KMS-11 (cell line): ENCODE data around the gene SLC17A2.

Experiments used
- H2AFZ ChIP-seq: fragments of 200-600 bp; sonication (generic); 2 replicates; pipeline ENCODE4 v1.6.1; 2016; ENCODE audit warnings: antibody characterized with exemption, mixed run types, low read depth
- H3K27ac ChIP-seq: fragments of 200-600 bp; sonication (generic); 2 replicates; pipeline ENCODE4 v1.6.1; 2016; ENCODE audit warnings: mild to moderate bottlenecking, mixed run types
- H3K27me3 ChIP-seq: fragments of 200-600 bp; sonication (generic); 2 replicates; pipeline ENCODE4 v1.6.1; 2017; ENCODE audit warnings: mild to moderate bottlenecking, low read depth, mixed run types, moderate library complexity; ENCODE audit not compliant: insufficient read depth
- H3K36me3 ChIP-seq: fragments of 200-600 bp; sonication (generic); 2 replicates; pipeline ENCODE4 v1.6.1; 2017; ENCODE audit warnings: mild to moderate bottlenecking, mixed run types; ENCODE audit not compliant: insufficient read depth
- H3K4me1 ChIP-seq: fragments of 200-600 bp; sonication (generic); 2 replicates; pipeline ENCODE4 v1.6.1; 2016; ENCODE audit warnings: mild to moderate bottlenecking, low read depth, mixed run types; ENCODE audit not compliant: poor library complexity, severe bottlenecking
- H3K4me2 ChIP-seq: fragments of 200-600 bp; sonication (generic); 2 replicates; pipeline ENCODE4 v1.7.0; 2016; ENCODE audit warnings: mild to moderate bottlenecking, mixed run types
- H3K4me3 ChIP-seq: fragments of 200-600 bp; sonication (generic); IDR thresholded peaks from 2 replicates; pipeline ENCODE4 v1.6.1; 2017; ENCODE audit warnings: low read depth, low read length, mixed read lengths; ENCODE audit not compliant: insufficient read depth
- H3K79me2 ChIP-seq: fragments of 200-600 bp; sonication (generic); 2 replicates; pipeline ENCODE4 v1.6.1; 2016; ENCODE audit warnings: low read depth, mixed run types; ENCODE audit not compliant: insufficient read depth
- H3K9ac ChIP-seq: fragments of 200-600 bp; sonication (generic); 2 replicates; pipeline ENCODE4 v1.6.1; 2016; ENCODE audit warnings: mild to moderate bottlenecking, mixed run types
- H4K20me1 ChIP-seq: fragments of 200-600 bp; sonication (generic); 2 replicates; pipeline ENCODE4 v1.6.1; 2016; ENCODE audit warnings: mild to moderate bottlenecking, mixed run types; ENCODE audit not compliant: insufficient read depth
- CTCF ChIP-seq: fragments of 200-600 bp; sonication (generic); conservative IDR thresholded peaks from 2 replicates; pipeline ENCODE4 v1.6.1; 2017; ENCODE audit warnings: low read depth, mild to moderate bottlenecking, antibody characterized with exemption, low read length, moderate library complexity, mixed read lengths

The SLC17A2 gene

GRCh38 chr6:25922301-25922700 lies 8.2 kb downstream of the SLC17A2 start:
- no peak overlapping the region for H3K4me3 ChIP-seq
- no peaks in the 10 kb centered on the region for H3K36me3 ChIP-seq
- H3K4me1 ChIP-seq = no peaks in the 10 kb centered on the region
- no peak for TF ChIP-seq CTCF
- no peaks in the 10 kb centered on the region for H4K20me1 ChIP-seq
- H2AFZ ChIP-seq = no peak overlapping the region
- H3K27ac ChIP-seq = no peak overlapping the region
- H3K9ac ChIP-seq = no peak overlapping the region
- H3K79me2 ChIP-seq = no peaks in the 10 kb centered on the region
- no peak overlapping the region for H3K4me2 ChIP-seq
- H3K27me3 ChIP-seq = no peaks in the 10 kb centered on the region

- H3K4me1 ChIP-seq = no peaks in the 10 kb centered on the region
- no peak overlapping the region for H3K9ac ChIP-seq
- H3K36me3 ChIP-seq = no peaks in the 10 kb centered on the region
- H3K4me2 ChIP-seq = no peak overlapping the region
- no peaks in the 10 kb centered on the region for H3K27me3 ChIP-seq
- no peaks in the 10 kb centered on the region for H3K79me2 ChIP-seq
- no peak overlapping the region for H2AFZ ChIP-seq
- TF ChIP-seq CTCF = no peak
- H4K20me1 ChIP-seq = no peaks in the 10 kb centered on the region
- no peak overlapping the region for H3K4me3 ChIP-seq
- no peak overlapping the region for H3K27ac ChIP-seq
Measured at GRCh38 chr6:25921525-25922203, 8.8 kb downstream of the SLC17A2 start.

GRCh38 chr6:25919657-25920056 lies 10.8 kb downstream of the SLC17A2 start:
- Histone ChIP-seq H3K27ac (no peak overlapping the region), H4K20me1 (no peaks in the 10 kb centered on the region), H3K4me2 (no peak overlapping the region), H3K27me3 (no peaks in the 10 kb centered on the region), H3K36me3 (no peaks in the 10 kb centered on the region), H3K4me3 (no peak overlapping the region), H3K79me2 (no peaks in the 10 kb centered on the region), H2AFZ (no peak overlapping the region), H3K9ac (no peak overlapping the region), H3K4me1 (no peaks in the 10 kb centered on the region)
- TF ChIP-seq CTCF = no peak

- TF ChIP-seq CTCF = no peak
- no peaks in the 10 kb centered on the region for H3K4me1 ChIP-seq
- H3K36me3 ChIP-seq = no peaks in the 10 kb centered on the region
Measured at GRCh38 chr6:25918083-25918683, 12.3 kb downstream of the SLC17A2 start.

More at GRCh38 chr6:25918083-25918683, 12.3 kb downstream of the SLC17A2 start:
- H3K79me2 ChIP-seq = no peaks in the 10 kb centered on the region
- H2AFZ ChIP-seq = no peak overlapping the region
- H4K20me1 ChIP-seq = no peaks in the 10 kb centered on the region
- no peak overlapping the region for H3K9ac ChIP-seq
- H3K27ac ChIP-seq = no peak overlapping the region
- H3K4me2 ChIP-seq = no peak overlapping the region
- H3K27me3 ChIP-seq = no peaks in the 10 kb centered on the region
- H3K4me3 ChIP-seq = no peak overlapping the region
